Endothelial cell of hepatic sinusoid (primary cell): ENCODE data around the gene PTPRD.
"Not testable (repeated sequence)": the region's sequence is repeated elsewhere in the genome, so short reads cannot be mapped to it uniquely, and the experiment has no call there.

Experiments
- in situ Hi-C: cut with HindIII; loops from 2 replicates; pipeline ENCODE4 v1.10.0; 2017; ENCODE audit warnings: low sequenced_read_pairs

PTPRD gene

GRCh38 chr9:9998491-9999287, 614.1 kb downstream of the PTPRD start:
- in situ Hi-C loops, result no loop called here

- in situ Hi-C loops, result no loop called here
Measured at GRCh38 chr9:9997585-9997984, 615.2 kb downstream of the PTPRD start.

- in situ Hi-C loops, result no loop called here
Measured at GRCh38 chr9:9996259-9996658, 616.5 kb downstream of the PTPRD start.

- in situ Hi-C loops, result no loop called here
Measured at GRCh38 chr9:9992936-9993335, 619.9 kb downstream of the PTPRD start.

- in situ Hi-C loops, result no loop called here
Measured at GRCh38 chr9:9973062-9973461, 639.7 kb downstream of the PTPRD start.

GRCh38 chr9:9970514-9970913, 642.3 kb downstream of the PTPRD start:
- in situ Hi-C loops, result no loop called here

- in situ Hi-C loops, result no loop called here
Measured at GRCh38 chr9:9963841-9964240, 649.0 kb downstream of the PTPRD start.

- in situ Hi-C loops, result no loop called here
Measured at GRCh38 chr9:9961934-9962333, 650.9 kb downstream of the PTPRD start.

- in situ Hi-C loops, result no loop called here
Measured at GRCh38 chr9:9961487-9961886, 651.3 kb downstream of the PTPRD start.

- in situ Hi-C loops, result no loop called here
Measured at GRCh38 chr9:9951556-9952160, 661.1 kb downstream of the PTPRD start.

- in situ Hi-C loops, result no loop called here
Measured at GRCh38 chr9:9950813-9951212, 662.0 kb downstream of the PTPRD start.

- in situ Hi-C loops, result no loop called here
Measured at GRCh38 chr9:9949978-9950377, 662.8 kb downstream of the PTPRD start.

- in situ Hi-C loops, result no loop called here
Measured at GRCh38 chr9:9949368-9949767, 663.4 kb downstream of the PTPRD start.

- in situ Hi-C loops, result no loop called here
Measured at GRCh38 chr9:9945966-9946365, 666.8 kb downstream of the PTPRD start.

GRCh38 chr9:9942764-9943424, 669.9 kb downstream of the PTPRD start:
- in situ Hi-C loops, result no loop called here

GRCh38 chr9:9938432-9938831, 674.4 kb downstream of the PTPRD start:
- in situ Hi-C loops, result no loop called here

- in situ Hi-C loops, result not testable (repeated sequence)
Measured at GRCh38 chr9:9931464-9931863, 681.3 kb downstream of the PTPRD start.

GRCh38 chr9:9924376-9924775, 688.4 kb downstream of the PTPRD start:
- in situ Hi-C loops, result no loop called here

GRCh38 chr9:9921805-9922204, 691.0 kb downstream of the PTPRD start:
- in situ Hi-C loops, result no loop called here

GRCh38 chr9:9920425-9921060, 692.3 kb downstream of the PTPRD start:
- in situ Hi-C loops, result no loop called here

- in situ Hi-C loops, result no loop called here
Measured at GRCh38 chr9:9919174-9919775, 693.5 kb downstream of the PTPRD start.
